GM21717 (cell line): ENCODE measurements around the gene MYT1.
"Not testable (repeated sequence)": the region's sequence is repeated elsewhere in the genome, so short reads cannot be mapped to it uniquely, and the experiment has no call there.

ENCODE experiments used
- ATAC-seq: cut with Tn5 transposase; IDR thresholded peaks from one replicate; pipeline ENCODE4 v1.9.1; 2021; ENCODE audit warnings: mild to moderate bottlenecking, moderate library complexity; ENCODE audit not compliant: unreplicated experiment

MYT1 gene

DNA sequence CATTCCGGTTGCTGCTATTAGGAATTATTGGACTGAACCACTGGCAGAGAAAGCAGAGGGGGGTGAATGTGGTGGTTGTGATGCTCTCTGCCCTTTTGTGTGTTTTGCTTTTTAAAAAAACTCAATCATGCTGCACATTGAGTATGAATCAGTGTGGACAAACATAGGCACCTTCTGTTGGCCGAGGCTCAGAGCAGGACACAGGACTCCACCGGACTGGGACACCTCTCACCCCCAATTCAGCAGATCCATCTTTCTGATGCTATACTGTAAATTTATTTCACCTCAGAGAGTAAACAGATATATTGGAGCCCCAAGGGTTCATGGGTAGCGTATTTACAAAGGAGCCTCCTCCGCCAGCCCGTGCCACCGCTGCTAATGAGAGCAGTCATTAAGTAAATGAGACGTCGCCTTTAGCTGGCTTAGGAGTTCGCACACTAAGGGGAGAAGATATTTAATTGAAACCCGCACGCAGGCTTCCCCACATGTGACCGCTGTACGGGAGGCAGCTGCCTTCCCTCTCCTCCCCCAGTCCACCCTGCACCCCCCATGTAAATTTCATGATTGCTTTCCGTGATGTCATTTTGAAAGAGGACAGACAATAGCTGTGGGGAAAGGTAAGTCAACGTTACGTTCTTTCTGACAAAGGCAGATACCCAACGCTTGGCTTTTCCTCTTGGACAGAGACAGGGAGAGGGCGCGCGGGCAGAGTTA, at the start of gene MYT1:
Gene MYT1 (plus strand): TSS at position 330 of the 714 bp plus-strand sequence. CDS start 34,410 bp downstream, outside the sequence.
- no peak for ATAC-seq

DNA sequence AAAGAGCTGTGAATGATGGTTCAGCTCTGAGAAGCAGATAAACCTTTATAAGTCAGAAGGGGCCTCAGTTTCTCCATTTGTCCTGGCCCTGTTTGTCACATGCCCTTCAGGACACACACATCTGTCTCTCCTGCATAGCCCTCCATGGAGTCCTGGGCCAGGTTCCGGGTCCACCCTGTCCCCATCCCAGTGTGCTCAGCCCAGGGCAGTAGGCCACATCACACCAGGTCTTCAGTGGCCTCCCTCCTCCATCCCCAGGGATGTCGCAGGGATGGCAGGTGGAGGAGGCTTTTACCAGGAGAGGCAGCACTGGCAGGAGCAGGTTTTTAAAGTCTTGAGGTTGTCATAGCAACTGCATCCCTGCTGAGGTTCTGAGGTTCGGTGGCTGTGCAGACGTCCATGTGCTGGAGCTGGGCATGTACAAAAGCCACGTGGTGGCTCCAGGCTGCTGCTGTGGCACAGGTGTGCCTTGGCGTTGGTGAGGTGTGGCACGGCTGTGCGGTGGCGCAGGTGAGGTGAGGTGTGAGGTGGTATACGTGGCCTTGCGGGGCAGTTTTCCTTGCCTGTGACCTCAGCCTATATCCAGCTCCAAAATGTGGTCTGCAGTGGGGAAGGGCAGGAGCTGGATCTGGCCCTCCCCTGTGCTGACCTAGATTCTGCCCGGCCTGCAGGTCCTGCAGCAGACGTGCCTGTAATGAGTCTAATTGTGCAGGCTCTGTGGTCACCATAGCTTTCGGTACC, 48.9 kb upstream of the MYT1 start:
- ATAC-seq = no peak

DNA sequence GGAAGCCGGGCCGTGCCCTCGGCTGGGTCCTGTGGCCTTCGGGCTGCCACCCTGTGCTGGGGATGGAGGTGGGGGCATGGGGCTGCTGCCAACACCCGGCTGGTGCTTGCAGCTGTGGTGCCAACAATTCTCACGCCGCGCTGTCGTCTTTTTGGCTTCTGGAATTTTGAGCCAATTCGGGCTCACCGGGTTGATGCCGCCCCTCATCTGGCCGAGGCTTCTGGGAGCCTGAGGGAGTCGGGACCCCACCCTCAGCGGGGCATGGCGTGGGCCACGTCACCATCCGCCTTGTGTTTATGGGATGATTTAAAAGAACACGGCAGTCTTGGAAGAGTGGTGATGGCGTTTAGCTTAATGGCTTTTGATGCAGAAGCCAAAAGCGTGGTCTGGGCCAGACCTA, 48.2 kb upstream of the MYT1 start:
- ATAC-seq = no peak

DNA sequence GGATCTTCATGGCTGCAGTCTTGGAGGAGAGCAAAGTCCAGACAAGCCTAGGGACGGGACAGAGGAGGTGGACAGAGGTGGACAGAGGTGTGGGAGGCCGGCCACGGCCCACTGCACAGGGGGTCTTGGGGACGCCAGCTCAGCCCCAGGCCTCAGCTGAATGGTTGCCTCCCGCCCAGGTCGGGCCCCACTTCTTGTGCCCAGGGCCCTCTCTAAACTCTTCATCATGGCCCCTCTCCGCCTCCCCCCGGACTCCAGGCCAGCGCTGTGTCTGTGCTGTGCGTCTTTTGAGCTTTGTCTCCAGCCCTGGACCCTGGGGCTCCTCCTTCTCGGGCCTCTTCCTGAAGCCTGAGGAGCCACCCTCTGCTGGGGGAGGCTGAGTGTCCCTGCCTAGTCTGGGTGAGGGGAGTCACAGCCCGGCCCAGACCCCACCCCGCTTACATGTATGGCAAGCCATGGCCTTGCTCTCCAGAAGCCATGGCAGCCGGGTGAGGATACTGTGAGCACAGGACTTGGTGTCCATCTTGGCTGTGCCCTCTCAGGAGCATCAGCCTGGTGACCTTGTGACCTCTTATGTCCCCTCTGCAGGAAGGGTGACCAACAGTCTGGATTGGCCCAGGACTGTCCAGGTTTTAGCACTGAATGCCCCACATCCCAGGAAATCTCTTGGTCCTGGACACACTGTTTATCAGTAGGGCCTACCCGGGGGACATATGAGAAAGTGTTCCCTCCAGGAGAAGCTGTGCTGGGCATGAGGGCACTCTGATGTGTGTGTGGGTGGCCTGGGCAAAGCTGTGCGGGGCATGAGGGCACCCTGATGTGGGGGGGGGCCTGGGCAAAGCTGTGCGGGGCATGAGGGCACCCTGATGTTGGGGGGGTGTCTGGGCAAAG, 47.5 kb upstream of the MYT1 start:
- no peak for ATAC-seq

DNA sequence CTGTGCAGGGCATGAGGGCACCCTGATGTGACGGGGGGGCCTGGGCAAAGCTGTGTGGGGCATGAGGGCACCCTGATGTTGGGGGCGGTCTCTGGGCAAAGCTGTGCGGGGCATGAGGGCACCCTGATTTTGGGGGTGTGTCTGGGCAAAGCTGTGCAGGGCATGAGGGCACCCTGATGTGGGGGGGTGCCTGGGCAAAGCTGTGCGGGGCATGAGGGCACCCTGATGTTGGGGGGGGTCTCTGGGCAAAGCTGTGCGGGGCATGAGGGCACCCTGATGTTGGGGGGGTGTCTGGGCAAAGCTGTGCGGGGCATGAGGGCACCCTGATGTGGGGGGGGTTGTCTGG, 46.8 kb upstream of the MYT1 start:
- not testable (repeated sequence) for ATAC-seq

DNA sequence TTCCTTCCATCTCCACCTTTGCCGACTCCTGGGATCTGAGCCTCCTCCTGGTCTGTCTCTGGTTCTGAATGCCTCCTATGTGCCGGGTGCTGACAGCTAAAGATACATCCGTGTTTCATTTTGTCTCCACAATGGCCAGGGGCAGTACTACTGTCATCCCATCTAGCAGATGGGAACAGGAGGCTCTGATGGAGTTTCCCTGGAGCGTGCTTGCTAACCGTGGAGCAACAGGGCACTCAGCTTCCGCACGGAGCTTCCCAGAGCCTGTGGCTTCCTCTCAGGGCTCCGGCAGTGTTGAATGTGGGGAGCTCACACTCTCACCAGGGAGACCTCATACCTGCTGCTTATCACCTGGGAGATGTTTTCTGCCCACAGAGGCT, 45.0 kb upstream of the MYT1 start:
- ATAC-seq = no peak

DNA sequence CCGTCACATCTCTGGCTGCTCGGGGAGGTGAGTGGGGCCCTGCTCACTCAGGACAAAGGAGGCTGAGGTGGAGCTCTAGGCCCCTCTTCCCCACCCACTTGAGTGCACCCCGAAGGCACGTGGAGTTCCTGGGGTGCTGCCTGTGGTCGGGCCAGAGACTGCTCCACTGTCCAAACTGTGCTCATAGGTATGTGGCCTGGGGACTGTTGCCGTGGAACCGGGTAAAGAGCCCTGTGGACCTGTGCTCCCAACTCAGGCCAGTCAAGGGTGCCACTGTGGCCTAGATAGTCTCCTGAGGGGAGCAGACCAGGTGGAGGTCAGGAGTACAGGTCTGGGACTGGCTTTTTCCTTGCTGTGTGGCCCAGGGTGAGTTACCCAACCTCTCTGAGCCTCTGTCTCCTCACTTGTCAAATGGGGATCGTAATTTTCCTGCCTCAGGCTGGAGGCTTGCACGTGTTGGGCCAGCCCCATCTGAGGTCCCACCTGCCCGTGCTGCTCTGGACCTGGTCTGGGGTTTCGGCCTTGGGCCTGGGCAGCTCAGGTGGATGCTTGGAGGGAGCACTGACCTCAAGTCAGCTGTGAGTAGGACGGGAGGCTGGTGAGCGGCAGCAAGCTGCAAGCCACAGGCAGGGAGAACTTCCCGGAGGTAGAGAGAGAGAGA, 44.4 kb upstream of the MYT1 start:
- no peak for ATAC-seq

DNA sequence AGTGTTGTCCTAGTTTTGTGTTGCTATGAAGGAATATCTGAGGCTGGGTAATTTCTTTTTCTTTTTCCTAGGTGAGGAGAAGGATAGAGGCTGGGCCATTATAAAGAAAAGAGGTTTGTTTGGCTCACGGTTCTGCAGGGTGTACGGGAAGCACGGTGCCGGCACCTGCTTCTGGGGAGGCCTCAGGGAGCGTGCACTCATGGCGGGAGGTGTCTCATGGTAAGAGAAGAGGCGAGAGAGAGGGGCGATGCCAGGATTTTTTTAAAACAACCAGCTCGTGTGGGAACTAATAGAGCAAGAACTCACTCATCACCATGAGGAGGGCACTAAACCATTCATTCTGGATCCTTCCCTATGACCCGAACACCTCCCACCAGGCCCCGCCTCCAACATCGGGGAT, 42.7 kb upstream of the MYT1 start:
- ATAC-seq = no peak

DNA sequence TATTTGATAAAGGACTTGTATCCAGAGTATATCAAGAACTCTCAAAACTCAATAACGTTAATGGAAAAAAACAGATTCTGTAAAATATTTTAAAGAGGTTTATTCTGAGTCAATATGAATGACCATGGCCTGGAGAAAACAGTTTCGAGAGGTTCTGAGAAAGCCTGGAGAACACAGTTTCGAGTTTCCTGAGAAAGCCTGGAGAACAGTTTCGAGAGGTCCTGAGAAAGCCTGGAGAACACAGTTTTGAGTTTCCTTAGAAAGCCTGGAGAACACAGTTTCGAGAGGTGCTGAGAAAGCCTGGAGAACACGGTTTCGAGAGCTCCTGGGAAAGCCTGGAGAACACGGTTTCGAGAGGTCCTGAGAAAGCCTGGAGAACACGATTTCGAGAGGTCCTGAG, 41.3 kb upstream of the MYT1 start:
- not testable (repeated sequence) for ATAC-seq

DNA sequence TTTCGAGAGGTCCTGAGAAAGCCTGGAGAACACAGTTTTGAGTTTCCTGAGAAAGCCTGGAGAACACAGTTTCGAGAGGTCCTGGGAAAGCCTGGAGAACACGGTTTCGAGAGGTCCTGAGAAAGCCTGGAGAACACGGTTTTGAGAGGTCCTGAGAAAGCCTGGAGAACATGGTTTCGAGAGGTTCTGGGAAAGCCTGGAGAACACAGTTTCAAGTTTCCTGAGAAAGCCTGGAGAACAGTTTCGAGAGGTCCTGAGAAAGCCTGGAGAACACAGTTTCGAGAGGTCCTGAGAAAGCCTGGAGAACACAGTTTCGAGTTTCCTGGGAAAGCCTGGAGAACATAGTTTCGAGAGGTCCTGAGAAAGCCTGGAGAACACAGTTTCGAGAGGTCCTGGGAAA, 40.7 kb upstream of the MYT1 start:
- not testable (repeated sequence) for ATAC-seq

DNA sequence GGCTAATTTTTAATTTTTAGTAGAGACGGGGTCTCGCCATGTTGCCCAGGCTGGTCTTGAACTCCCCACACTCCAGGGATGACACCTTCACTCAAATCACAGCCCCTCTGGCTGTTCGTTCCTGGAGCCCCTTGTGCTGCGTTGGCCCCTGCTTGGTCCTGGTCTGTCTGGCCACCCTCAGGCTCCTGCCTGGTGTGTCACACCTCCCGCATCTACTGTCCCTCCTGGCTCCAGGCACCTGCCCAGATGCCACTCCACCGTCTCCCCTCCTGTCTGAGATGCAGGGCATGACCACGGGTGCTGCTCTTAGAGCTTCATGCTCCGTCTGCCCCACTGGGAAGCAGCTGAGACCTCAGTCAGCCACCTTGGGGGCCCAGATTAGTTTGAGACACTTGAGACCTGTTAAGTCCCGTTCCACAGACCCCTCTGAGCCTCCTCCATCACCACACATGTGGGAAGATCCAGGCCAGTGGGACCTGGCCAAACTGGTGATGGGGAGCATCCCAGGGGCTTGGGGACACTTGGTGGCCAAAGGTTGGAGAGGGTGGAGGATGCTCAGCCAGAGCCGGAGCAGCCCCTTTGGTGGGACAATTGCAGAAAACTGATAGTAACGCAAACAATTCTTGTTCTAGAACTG, 35.0 kb upstream of the MYT1 start:
- ATAC-seq = no peak

DNA sequence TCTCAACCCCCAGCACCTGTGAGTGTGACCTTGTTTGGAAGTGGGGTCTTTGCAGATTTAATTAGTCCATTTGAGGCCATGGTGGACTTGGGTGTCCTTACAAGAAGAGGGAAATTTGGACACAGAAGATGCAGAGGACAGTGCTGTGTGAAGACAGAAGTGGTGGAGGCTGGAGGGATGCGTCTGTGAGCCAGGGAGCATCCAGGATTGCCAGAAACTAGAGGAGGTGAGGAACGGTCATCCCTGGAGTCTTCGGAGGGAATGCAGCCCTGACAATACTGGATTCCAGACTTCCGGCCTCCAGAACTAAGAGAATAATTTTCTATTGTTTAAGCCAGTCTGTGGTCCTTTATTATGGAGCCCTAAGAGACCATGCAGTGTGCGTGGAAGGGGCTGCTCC, 34.0 kb upstream of the MYT1 start:
- no peak for ATAC-seq

DNA sequence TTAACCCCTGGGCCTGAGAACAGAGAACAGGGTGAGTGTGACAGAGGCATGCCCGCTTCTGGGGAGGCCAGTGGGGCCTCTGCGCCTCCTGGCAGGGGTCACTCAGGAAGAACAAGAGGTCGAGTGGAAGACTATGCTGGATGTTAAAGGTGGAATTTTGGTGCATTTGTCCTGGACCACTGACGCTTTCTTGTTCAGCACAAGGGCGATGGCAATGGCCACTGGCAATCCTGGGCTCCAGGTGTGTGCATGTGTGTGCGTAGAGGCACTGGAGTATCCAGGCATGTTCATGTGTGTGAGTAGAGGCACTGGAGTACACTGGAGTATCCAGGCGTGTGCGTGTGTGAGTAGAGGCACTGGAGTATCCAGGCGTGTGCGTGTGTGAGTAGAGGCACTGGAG, 33.4 kb upstream of the MYT1 start:
- ATAC-seq = no peak

DNA sequence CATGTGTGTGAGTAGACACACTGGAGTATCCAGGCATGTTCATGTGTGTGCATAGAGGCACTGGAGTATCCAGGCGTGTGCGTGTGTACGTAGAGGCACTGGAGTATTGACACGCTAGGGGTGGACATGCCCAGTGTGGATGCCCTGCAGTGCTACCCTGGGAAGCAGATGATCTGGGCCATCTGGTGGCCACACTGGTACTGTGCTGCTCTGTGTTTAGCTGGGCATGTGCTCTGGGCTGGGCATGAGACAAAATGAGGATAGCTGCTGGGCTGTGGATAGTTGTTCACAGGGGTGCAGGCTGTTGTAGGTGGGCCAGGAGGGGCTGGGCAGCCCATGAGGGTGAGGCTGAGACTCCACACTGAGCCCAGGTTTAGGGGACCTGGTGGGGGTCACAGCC, 32.8 kb upstream of the MYT1 start:
- ATAC-seq = no peak

DNA sequence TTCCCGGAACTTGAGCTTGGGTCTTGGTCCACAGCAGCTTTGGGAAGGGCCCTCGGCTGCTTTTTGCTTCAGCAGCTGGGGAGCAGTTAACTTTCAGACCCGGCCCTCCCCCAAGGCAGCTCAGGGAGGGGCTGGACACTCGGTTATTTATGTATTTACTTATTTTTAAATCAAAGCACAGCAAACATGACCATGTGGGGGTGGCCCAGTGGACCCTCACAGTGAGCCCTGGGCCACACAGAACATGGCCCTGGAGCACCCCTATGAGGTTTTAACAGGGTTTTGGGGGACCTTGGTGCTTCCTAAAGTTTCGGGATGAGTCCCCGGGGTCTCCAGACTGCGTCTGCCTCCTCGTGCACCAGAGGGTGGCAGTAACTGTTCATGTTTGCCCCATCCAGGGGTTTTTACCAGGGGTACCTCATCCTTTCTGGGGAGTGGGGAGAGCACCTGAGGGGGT, 30.3 kb upstream of the MYT1 start:
- ATAC-seq = no peak

DNA sequence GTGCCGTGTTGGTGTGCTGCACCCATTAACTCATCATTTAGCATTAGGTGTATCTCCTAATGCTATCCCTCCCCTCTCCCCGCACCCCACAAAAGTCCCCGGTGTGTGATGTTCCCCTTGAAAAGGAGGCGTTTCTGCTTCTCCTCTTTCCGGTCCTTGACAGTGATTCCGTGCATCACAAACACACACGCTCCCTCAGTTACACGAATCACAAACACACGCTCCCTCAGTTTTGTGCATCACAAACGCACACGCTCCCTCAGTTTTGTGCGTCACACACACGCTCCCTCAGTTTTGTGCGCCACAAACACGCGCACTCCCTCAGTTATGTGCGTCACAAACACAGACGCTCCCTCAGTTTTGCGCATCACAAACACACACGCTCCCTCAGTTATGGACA, 29.5 kb upstream of the MYT1 start:
- not testable (repeated sequence) for ATAC-seq

DNA sequence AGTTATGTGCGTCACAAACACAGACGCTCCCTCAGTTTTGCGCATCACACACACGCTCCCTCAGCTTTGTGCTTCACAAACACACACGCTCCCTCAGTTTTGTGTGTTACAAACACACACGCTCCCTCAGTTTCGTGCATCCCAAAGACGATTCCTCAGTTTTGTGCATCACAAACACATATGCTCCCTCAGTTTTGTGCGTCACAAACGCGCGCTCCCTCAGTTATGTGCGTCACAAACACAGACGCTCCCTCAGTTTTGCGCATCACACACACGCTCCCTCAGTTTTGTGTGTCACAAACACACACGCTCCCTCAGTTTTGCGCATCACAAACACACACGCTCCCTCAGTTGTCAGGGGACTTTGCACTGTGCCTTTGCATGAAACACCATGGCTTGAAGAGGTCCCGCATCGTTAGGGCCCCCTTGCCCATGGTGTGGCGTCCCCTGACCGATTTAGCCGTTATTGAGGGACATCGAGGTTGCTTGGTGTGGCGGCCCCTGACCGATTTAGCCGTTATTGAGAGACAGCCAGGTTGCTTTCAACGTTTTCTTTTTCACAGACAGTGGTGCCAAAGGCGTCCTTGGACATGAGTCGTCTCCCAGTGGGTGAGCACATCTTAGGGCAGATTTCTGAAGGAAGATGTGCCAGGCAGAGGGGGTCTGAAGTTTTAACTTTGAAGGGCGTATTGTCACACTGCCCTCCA, 28.1 kb upstream of the MYT1 start:
- ATAC-seq = no peak

DNA sequence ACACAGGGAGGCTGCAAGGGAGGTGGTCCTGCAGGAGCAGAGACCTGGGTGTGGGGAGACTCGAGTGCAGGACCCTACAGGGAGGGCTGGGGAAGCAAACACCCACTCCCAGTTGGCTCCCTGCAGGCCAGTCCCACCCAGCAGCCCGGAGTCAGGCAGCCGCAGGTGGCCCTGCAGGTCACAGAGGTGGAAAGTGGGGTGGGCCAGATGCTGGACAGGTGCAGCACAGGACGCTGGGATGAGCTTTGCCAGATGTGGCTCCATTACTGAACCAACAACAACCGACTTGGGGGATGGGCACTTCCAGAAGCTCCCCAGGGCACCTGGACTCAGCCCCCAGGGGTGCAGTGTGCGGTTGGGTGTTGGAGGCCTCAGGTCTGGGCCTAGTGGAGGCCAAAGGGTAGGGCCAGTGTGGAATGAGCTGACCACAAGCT, 26.6 kb upstream of the MYT1 start:
- no peak for ATAC-seq

DNA sequence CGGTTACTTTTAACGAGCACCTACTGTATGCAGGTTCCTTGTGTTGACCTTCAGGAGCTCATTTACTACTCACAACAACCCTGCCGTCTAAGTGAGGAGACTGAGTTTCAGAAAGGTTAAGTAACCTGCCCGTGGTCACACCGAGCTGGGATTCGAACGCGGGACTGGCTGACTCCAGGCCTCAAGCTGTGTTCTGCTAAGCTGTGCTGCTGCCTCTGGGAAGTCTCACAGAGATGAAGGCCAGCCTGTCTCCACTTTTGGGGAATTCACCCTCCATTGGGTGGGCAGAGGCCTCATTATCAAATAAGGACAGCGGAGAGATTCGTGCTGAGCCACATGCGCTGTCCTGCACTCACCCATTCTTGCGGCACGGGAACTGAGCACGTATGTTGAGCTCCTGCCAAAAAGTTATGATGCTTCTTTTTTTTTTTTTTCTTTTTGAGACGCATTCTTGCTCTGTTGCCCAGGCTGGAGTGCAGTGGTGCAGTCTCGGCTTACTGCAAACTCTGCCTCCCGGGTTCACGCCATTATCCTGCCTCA, 25.9 kb upstream of the MYT1 start:
- no peak for ATAC-seq
